Right hindlimb (tissue), 1 donor: Measurements from ENCODE around the gene APOD.

Experiments
- DNase-seq: peaks from one replicate; pipeline ENCODE4 v3.0.0-alpha.2; 2018

Gene APOD

DNA sequence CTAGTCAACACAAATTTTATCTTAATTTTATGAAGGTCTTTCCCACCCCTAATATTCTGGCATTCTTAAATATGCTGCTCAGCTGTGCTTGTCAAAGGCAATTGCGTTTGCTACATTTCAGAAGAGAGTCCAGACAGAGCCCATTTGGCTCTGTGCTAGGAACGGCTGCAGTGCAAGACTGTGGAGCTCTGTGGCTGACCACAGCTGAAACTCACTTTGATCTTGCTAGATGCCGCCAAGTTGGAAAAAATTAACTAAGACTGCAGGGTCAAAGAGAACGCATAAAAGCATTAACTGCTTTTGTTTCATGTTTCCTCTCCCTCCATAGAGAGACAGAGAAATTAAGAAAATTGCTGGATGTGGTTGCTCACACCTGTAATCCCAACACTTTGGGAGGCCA, 33.0 kb downstream of the APOD start:
- no peak for DNase-seq

GRCh38 chr3:195549931-195550519, 33.7 kb downstream of the APOD start:
- no peak for DNase-seq

DNA sequence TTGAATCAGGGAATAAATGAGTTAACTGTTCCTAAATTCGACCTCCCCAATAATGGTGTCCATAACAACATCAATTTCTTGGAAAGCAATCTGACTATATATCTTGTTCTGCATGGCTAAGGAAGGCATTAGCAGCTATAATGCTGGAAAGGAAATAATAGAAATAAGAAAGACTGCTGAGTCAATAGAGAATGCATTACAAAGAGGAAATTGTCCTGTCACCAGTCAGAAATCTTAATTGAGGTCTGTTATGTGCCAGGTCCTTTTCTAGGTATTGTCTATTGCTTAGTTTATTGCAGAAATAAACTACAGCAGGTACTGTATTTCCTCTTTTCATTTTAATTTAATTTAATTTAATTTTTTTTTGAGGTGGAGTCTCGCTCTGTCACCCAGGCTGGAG, 34.8 kb downstream of the APOD start:
- DNase-seq = no peak

DNA sequence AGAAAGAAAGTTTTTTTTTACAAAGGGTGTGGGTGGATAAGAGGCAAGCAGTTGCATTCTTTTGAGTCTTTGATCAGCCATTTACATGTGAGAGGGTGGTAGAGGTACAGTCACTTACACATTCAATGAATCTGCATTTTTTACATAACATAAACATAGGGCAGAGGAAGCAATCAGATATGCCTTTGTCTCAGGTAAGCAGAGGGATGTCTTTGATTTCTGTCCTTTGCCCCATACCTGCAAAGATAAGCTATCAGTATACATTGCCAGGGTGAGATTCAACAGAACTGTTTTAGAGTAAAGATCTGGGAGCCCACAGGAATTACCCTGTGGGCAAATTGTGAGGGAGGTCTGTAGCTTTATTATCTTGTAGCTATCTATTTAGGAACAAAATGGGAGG, 35.2 kb downstream of the APOD start:
- DNase-seq = no peak

- DNase-seq = no peak
Measured at GRCh38 chr3:195548006-195548405, 35.7 kb downstream of the APOD start.

DNA sequence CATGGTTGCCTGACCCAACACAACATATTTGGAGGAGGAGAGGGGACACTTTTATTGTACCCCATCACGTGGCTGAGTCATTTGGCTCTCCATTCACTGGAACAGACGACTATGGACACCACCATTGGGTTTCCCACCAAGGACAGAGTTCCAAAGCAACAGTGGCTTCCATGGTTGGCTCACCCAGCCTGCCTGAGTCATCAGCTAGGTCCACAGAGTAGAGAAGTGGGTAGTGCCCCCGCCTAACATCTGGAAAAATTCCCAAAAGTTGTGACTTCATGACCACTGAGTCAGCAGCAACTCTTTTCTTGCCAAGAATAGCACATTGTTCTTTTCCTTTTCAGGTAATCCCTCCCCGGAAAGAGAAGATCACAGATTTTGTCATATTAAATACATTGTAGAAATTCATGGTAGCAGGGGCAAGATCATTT, 37.6 kb downstream of the APOD start:
- DNase-seq = no peak

GRCh38 chr3:195544634-195545033, 39.1 kb downstream of the APOD start:
- DNase-seq = no peak

DNA sequence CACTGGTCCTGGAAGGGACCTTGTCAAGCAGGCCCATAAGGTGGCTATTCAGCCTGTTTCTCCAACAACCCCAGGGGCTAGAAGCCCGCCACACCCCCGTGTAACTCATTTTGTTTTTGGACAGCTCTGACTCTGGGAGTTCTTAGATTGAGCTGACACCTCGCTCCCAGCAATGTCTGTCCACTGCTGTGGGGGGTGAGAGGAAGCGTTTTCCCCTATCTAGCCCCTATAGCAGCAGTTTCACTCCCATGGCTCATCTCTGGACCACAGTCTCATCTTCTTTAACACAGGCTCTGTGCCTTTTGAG, 39.6 kb downstream of the APOD start:
- no peak for DNase-seq

DNA sequence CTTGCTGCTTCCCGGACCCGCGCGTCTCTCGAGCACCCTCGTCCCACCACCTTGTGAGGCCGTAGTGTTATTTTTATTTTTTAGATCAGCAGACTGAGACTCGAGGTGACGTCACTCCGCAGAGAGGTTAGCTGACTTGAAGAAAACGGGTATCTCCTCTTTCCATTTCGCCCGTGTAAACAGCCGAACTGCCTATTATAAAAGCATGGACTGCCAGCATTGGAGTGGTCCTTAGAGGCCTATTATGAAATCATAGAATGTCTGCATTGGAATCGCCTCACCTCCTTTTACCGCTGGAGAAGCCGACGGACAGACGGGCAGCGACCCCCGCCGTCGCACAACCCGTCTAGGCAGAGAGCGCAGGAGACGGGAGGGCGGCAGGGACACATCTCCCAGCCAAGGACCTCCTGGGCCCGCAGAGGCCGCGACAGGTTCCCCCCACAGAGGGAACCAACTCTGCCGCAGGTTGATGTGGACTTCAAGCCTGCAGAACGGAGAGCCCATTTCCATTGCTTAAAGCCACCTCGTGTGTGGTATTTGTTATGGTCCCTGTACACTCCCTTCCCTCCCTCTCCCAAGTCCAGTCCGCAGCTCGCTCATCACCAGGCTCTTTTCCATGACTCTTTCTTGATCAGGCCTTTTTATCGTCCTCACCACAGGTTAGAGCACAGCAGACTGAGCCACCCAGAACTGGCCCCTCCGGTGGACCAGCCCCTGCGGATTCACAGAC, 40.1 kb downstream of the APOD start:
- no peak for DNase-seq

GRCh38 chr3:195542698-195543499, 40.8 kb downstream of the APOD start, which contains the start of gene PPP1R2:
Gene PPP1R2, minus strand, starts transcription at chr3:195543325. Its CDS starts 300 bp downstream, at chr3:195543025.
- peak; percentile 93 for DNase-seq

DNA sequence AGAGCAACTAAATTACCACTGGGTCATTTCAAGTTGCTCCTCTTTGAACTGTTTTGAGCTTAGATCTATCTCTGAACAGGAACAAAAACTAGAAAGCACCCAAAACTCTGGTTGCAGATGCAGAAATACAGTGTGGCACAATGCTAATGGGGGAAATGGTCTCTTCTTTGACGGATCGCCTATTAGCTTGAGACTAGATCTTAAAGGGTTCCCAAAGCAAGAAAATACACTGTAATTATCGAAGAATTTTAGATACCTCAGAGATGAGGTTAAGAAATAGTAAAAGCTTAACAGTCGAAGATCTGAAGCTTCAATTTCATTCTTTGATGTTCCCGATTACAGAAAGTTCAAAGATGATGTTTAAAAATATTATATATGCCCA, 41.4 kb downstream of the APOD start:
- no peak for DNase-seq

GRCh38 chr3:195540511-195540910, 43.2 kb downstream of the APOD start:
- no peak for DNase-seq

GRCh38 chr3:195540027-195540426, 43.7 kb downstream of the APOD start:
- no peak for DNase-seq

DNA sequence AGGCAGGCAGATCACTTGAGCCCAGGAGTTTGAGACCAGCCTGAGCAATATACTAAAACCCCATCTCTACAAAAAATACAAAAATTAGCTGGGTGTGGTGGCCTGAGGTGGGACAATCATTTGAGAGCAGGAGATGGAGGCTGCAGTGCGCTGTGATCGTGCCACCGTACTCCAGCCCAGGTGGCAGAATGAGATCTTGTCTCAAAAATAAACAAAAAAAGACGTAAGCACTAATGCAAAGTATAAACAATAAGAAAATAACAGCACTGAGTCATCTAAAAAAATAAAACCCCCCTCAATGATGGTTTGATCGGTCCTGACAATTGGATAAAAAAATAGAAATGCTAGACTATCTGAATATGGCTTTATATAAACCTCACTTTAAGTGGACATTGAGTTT, 44.3 kb downstream of the APOD start:
- DNase-seq = no peak

- no peak for DNase-seq
Measured at GRCh38 chr3:195537995-195538394, 45.7 kb downstream of the APOD start.

GRCh38 chr3:195535293-195535692, 48.4 kb downstream of the APOD start:
- DNase-seq = no peak

DNA sequence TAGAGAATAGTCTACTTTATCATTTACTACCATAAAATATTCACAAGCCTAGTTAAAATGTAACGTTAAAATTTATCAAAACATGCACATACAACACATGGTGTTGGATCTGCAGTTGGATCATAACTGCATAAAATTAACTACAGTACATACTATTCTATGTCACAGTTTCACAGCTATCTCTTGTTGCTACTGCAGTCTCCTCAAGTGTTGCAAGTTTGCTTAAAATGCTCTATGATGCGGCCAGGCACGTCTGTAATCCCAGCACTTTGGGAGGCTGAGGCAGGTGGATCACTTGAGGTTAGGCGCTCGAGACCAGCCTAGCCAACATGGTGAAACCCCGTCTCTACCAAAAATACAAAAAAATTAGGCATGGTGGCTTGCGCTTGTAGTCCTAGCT, 50.9 kb downstream of the APOD start:
- DNase-seq = no peak

DNA sequence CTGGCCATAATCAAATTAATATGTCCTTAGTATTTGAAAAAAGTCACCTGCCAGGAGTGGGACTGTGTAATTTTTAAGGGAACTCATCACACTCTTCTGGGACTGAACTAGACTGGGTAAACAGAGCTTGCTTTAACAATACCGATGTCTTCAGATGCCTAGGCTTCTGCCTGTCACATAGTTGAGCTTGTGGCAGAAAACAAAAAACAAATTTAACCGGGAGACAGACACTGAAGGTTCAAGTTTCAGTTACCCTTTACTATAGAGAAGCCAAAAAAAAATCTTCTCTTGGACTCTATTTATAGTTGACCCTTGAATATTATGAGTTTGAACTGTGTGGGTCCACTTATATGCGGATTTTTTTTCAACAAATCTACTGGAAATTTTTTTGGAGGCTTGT, 51.4 kb downstream of the APOD start:
- no peak for DNase-seq

- no peak for DNase-seq
Measured at GRCh38 chr3:195531683-195532082, 52.1 kb downstream of the APOD start.

GRCh38 chr3:195526492-195526891, 57.2 kb downstream of the APOD start:
- DNase-seq = no peak

DNA sequence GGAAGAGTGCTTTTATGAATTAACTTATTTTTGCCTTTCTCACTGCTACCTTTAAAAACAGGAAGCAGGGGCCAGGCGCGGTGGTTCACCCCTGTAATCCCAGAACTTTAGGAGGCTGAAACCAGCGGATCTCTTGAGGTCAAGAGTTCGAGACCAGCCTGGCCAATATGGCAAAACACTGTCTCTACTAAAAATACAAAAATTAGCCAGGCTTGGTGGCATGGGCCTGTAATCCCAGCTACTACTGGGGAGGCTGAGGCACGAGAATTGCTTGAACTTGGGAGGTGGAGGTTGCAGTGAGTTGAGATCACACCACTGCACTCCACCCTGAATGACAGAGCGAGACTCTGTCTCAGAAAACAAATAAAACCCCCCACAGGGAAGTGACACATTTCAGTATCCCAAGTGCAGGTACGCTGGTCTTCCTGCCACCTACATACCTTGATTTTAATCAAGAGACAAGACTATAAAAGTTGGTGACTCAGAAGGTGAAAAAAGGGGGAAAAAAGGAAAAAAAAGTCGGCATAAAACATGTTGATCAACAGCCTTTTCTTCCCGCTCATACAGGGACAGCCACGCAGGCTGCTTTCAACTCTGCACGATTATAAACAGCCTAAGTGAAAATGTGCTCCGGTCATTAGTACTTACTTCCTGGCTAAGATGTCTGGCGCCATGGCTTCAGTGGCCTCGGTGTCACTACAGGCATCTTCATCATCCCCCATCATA, 59.4 kb downstream of the APOD start:
- no peak for DNase-seq

- no peak for DNase-seq
Measured at GRCh38 chr3:195522254-195523023, 61.3 kb downstream of the APOD start.
